ENCODE measurements around the gene FSTL4. TPM values are rescaled to one million over a fixed set of nuclear protein-coding genes. Genes with fewer than 3 reads are reported as not detected.

Gene FSTL4
- total and polyA plus RNA-seq, 4 donors, result 0.08 to 1.4 (median 0.31) TPM

DNA sequence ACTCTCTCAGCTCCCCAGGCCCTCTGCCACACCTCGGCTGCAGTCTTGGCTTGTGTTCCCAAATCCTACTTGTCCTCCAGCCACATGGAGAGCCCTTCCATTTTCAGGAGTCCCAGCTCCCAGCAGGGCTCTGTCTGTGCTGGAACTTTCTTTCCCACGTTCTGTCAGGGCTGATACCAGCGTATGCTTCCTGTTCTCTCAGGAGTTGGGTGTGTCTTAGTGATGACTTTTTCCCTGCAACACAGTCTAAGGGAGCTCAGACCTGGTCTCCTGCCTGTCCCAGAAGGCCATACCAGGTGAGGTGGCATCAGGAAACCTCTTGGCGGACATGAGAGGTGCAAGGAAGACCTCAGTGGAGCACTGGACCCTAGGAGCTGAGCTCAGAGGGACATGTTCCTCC is 334.0 kb downstream of the FSTL4 start:
- H3K36me3 ChIP-seq (ENCODE audit: control insufficient read depth in 4 of 4, insufficient read depth in 4 of 4, low read length in 4 of 4), result no peaks in the 10 kb centered on the region
- H3K4me3 ChIP-seq, result no peak overlapping the region
- H3K27ac ChIP-seq (ENCODE audit: low read depth in 1 of 2, low read length in 1 of 2), result no peak overlapping the region
- H3K9me3 ChIP-seq (ENCODE audit: control insufficient read depth in 4 of 4, insufficient read depth in 3 of 4, low read length in 3 of 4), result peaks cover 0 to 3% (median 0%) of the 10 kb centered on the region in 4 donors
- no peak overlapping the region for H3K9ac ChIP-seq (ENCODE audit: insufficient read depth in 1 of 2, low read length in 2 of 2)
- peaks cover 0 to 6% (median 0%) of the 10 kb centered on the region in 5 donors for H3K4me1 ChIP-seq (ENCODE audit: control insufficient read depth in 5 of 5, insufficient read depth in 5 of 5, low read length in 5 of 5)
- WGBS, 2 donors, result 76 to 81% methylated on average over 4 of the region's 4 CpGs
- TF ChIP-seq, protein P1, sequence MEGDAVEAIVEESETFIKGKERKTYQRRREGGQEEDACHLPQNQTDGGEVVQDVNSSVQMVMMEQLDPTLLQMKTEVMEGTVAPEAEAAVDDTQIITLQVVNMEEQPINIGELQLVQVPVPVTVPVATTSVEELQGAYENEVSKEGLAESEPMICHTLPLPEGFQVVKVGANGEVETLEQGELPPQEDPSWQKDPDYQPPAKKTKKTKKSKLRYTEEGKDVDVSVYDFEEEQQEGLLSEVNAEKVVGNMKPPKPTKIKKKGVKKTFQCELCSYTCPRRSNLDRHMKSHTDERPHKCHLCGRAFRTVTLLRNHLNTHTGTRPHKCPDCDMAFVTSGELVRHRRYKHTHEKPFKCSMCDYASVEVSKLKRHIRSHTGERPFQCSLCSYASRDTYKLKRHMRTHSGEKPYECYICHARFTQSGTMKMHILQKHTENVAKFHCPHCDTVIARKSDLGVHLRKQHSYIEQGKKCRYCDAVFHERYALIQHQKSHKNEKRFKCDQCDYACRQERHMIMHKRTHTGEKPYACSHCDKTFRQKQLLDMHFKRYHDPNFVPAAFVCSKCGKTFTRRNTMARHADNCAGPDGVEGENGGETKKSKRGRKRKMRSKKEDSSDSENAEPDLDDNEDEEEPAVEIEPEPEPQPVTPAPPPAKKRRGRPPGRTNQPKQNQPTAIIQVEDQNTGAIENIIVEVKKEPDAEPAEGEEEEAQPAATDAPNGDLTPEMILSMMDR (IDR thresholded peaks at IDR 0.05; ENCODE audit: control extremely low read depth, extremely low read depth), result no peak
- DNase-seq (no peak), ATAC-seq (ENCODE audit: insufficient read depth, low FRiP score) (no peak)
- peaks cover 0 to 3% (median 0%) of the 10 kb centered on the region in 3 donors for H3K27me3 ChIP-seq (ENCODE audit: control insufficient read depth in 3 of 3, insufficient read depth in 3 of 3, low read length in 2 of 3)

GRCh38 chr5:133277744-133278143 is 334.6 kb downstream of the FSTL4 start:
- Histone ChIP-seq H3K9me3 (ENCODE audit: control insufficient read depth in 4 of 4, insufficient read depth in 3 of 4, low read length in 3 of 4) (peaks cover 0 to 3% (median 0%) of the 10 kb centered on the region in 4 donors), H3K27ac (ENCODE audit: low read depth in 1 of 2, low read length in 1 of 2) (no peak overlapping the region), H3K36me3 (ENCODE audit: control insufficient read depth in 4 of 4, insufficient read depth in 4 of 4, low read length in 4 of 4) (no peaks in the 10 kb centered on the region), H3K4me3 (no peak overlapping the region), H3K9ac (ENCODE audit: insufficient read depth in 1 of 2, low read length in 2 of 2) (no peak overlapping the region), H3K27me3 (ENCODE audit: control insufficient read depth in 3 of 3, insufficient read depth in 3 of 3, low read length in 2 of 3) (peaks cover 0 to 3% (median 0%) of the 10 kb centered on the region in 3 donors), H3K4me1 (ENCODE audit: control insufficient read depth in 5 of 5, insufficient read depth in 5 of 5, low read length in 5 of 5) (peaks cover 0 to 3% (median 0%) of the 10 kb centered on the region in 5 donors)
- no peak for DNase-seq
- no peak for ATAC-seq (ENCODE audit: insufficient read depth, low FRiP score)
- TF ChIP-seq, protein P1 (IDR thresholded peaks at IDR 0.05; ENCODE audit: control extremely low read depth, extremely low read depth), result no peak
- 50 to 82% methylated on average over 8 of the region's 8 CpGs for WGBS, 2 donors

- no peak for DNase-seq
- 86 to 97% methylated on average over 4 of the region's 4 CpGs for WGBS, 2 donors
- Histone ChIP-seq H3K36me3 (ENCODE audit: control insufficient read depth in 4 of 4, insufficient read depth in 4 of 4, low read length in 4 of 4) (no peaks in the 10 kb centered on the region), H3K27ac (ENCODE audit: low read depth in 1 of 2, low read length in 1 of 2) (no peak overlapping the region), H3K4me3 (no peak overlapping the region), H3K27me3 (ENCODE audit: control insufficient read depth in 3 of 3, insufficient read depth in 3 of 3, low read length in 2 of 3) (peaks cover 0 to 3% (median 0%) of the 10 kb centered on the region in 3 donors), H3K4me1 (ENCODE audit: control insufficient read depth in 5 of 5, insufficient read depth in 5 of 5, low read length in 5 of 5) (peaks cover 0 to 7% (median 0%) of the 10 kb centered on the region in 5 donors), H3K9me3 (ENCODE audit: control insufficient read depth in 4 of 4, insufficient read depth in 3 of 4, low read length in 3 of 4) (peaks cover 0 to 3% (median 0%) of the 10 kb centered on the region in 4 donors), H3K9ac (ENCODE audit: insufficient read depth in 1 of 2, low read length in 2 of 2) (no peak overlapping the region)
- TF ChIP-seq, protein P1 (IDR thresholded peaks at IDR 0.05; ENCODE audit: control extremely low read depth, extremely low read depth), result no peak
- no peak for ATAC-seq (ENCODE audit: insufficient read depth, low FRiP score)
Measured at GRCh38 chr5:133276171-133276570, 336.2 kb downstream of the FSTL4 start.

DNA sequence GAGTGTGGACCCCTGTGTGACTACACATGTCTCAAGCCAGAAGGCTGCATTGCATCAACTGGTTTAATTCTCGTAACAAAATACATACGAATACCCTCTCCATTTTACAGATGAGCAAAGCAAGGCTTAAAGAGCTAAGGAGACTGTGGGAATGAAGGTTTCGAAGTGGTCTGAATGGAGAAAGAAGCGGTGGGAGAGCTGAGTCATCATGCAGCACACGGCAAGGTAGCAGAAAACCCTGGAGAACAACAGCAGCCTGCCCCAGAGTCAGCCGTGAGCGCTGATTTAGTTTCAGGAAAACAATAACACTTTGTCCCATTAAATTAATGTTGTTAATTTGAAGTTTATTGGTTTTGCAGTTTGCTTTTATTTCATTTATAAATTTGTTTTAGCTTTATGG is 336.7 kb downstream of the FSTL4 start:
- Histone ChIP-seq H3K9ac (ENCODE audit: insufficient read depth in 1 of 2, low read length in 2 of 2) (no peak overlapping the region), H3K27me3 (ENCODE audit: control insufficient read depth in 3 of 3, insufficient read depth in 3 of 3, low read length in 2 of 3) (peaks cover 0 to 3% (median 0%) of the 10 kb centered on the region in 3 donors), H3K4me1 (ENCODE audit: control insufficient read depth in 5 of 5, insufficient read depth in 5 of 5, low read length in 5 of 5) (peaks cover 0 to 7% (median 0%) of the 10 kb centered on the region in 5 donors), H3K27ac (ENCODE audit: low read depth in 1 of 2, low read length in 1 of 2) (no peak overlapping the region), H3K9me3 (ENCODE audit: control insufficient read depth in 4 of 4, insufficient read depth in 3 of 4, low read length in 3 of 4) (peaks cover 0 to 3% (median 0%) of the 10 kb centered on the region in 4 donors), H3K36me3 (ENCODE audit: control insufficient read depth in 4 of 4, insufficient read depth in 4 of 4, low read length in 4 of 4) (no peaks in the 10 kb centered on the region), H3K4me3 (no peak overlapping the region)
- ATAC-seq (ENCODE audit: insufficient read depth, low FRiP score) (no peak), DNase-seq (no peak)
- 94 to 96% methylated on average over 7 of the region's 7 CpGs for WGBS, 2 donors
- TF ChIP-seq, protein P1 (IDR thresholded peaks at IDR 0.05; ENCODE audit: control extremely low read depth, extremely low read depth), result no peak
